Activated CD8-positive, alpha-beta memory T cell treated with anti-CD3 and anti-CD28 coated beads, Interleukin-2, amount 50 U/mL, for 1 hour (primary cell): ENCODE results near the gene DEUP1.

Experiments
- DNase-seq: peaks from one replicate; pipeline ENCODE4 v3.0.0-alpha.2; 2020; ENCODE audit errors: extremely low read depth

DEUP1 gene

GRCh38 chr11:93477684-93478234 is 147.2 kb downstream of the DEUP1 start:
- no peak for DNase-seq

- no peak for DNase-seq
Measured at GRCh38 chr11:93478841-93479240, 148.3 kb downstream of the DEUP1 start.

GRCh38 chr11:93480256-93480655 is 149.7 kb downstream of the DEUP1 start:
- no peak for DNase-seq

- DNase-seq = no peak
Measured at GRCh38 chr11:93480756-93481155, 150.2 kb downstream of the DEUP1 start.

GRCh38 chr11:93481279-93481678 is 150.7 kb downstream of the DEUP1 start:
- DNase-seq = no peak

- DNase-seq = no peak
Measured at GRCh38 chr11:93481696-93482095, 151.2 kb downstream of the DEUP1 start.

- no peak for DNase-seq
Measured at GRCh38 chr11:93482556-93482955, 152.0 kb downstream of the DEUP1 start.

GRCh38 chr11:93484716-93485115 is 154.2 kb downstream of the DEUP1 start:
- DNase-seq = no peak

- no peak for DNase-seq
Measured at GRCh38 chr11:93485983-93486382, 155.4 kb downstream of the DEUP1 start.

GRCh38 chr11:93487032-93487483 is 156.5 kb downstream of the DEUP1 start:
- DNase-seq = no peak
